B cell (primary cell): ENCODE measurements around the gene MBNL2.

Experiments
- EZH2 ChIP-seq: IDR thresholded peaks from 2 replicates; pipeline ENCODE4 v1.6.1; 2012; ENCODE audit warnings: borderline replicate concordance, low read depth, mild to moderate bottlenecking, moderate library complexity, low read length; ENCODE audit not compliant: insufficient read depth, poor library complexity, severe bottlenecking
- TF ChIP-seq, protein P1 (sequence below): fragments of 200-600 bp; IDR thresholded peaks from one replicate; pipeline ENCODE4 v1.8.0; 2022; ENCODE audit warnings: antibody characterized with exemption, mild to moderate bottlenecking

DNA sequence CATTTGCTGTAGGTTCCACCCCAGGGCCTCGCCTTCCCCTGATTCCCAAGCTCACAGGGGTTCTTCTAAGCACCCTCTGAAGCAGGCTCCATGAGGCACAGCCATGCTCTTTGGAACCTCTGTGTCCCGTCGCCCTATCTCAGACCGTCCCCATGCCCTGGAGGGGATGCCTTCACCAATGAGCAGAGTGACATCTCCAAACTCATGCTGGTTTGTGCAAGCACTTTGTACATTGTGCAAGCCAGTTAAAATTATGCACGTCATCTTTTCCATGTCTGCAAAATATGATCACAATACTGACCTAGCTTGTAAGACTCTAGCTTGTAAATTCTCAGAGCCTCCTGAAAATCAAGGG is 165.3 kb downstream of the MBNL2 start:
- TF ChIP-seq, protein P1, sequence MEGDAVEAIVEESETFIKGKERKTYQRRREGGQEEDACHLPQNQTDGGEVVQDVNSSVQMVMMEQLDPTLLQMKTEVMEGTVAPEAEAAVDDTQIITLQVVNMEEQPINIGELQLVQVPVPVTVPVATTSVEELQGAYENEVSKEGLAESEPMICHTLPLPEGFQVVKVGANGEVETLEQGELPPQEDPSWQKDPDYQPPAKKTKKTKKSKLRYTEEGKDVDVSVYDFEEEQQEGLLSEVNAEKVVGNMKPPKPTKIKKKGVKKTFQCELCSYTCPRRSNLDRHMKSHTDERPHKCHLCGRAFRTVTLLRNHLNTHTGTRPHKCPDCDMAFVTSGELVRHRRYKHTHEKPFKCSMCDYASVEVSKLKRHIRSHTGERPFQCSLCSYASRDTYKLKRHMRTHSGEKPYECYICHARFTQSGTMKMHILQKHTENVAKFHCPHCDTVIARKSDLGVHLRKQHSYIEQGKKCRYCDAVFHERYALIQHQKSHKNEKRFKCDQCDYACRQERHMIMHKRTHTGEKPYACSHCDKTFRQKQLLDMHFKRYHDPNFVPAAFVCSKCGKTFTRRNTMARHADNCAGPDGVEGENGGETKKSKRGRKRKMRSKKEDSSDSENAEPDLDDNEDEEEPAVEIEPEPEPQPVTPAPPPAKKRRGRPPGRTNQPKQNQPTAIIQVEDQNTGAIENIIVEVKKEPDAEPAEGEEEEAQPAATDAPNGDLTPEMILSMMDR = no peak
- TF ChIP-seq EZH2 = no peak
